SK-N-MC (cell line): ENCODE results near the gene ALOX15B.

ENCODE experiments used
- DNase-seq: peaks from one replicate; pipeline ENCODE4 v3.0.0-alpha.2; 2011; ENCODE audit warnings: low read depth, low spot score
- H3K27ac ChIP-seq: fragments of 200-600 bp; sonication (generic); 2 replicates; pipeline ENCODE4 v1.5.1; 2016; ENCODE audit warnings: mixed run types
- H3K36me3 ChIP-seq: fragments of 200-600 bp; sonication (generic); 2 replicates; pipeline ENCODE4 v1.6.1; 2017; ENCODE audit warnings: antibody characterized with exemption, low read length, mixed read lengths; ENCODE audit not compliant: insufficient read depth
- H3K4me3 ChIP-seq: fragments of 200-600 bp; sonication (generic); 2 replicates; pipeline ENCODE4 v1.5.1; 2016
- H3K9ac ChIP-seq: fragments of 200-600 bp; sonication (generic); 2 replicates; pipeline ENCODE4 v1.8.0; 2017; ENCODE audit warnings: mixed run types, mixed read lengths; ENCODE audit not compliant: insufficient read length
- H3K9me3 ChIP-seq: fragments of 200-600 bp; sonication (generic); 2 replicates; pipeline ENCODE4 v1.6.1; 2017; ENCODE audit warnings: low read depth, mild to moderate bottlenecking, antibody characterized with exemption, low read length, moderate library complexity, mixed read lengths
- EZH2 ChIP-seq: fragments of 200-600 bp; sonication (generic); IDR thresholded peaks from one replicate; pipeline ENCODE4 v1.6.1; 2017; ENCODE audit warnings: antibody characterized with exemption
- FOXP2 ChIP-seq: optimal IDR thresholded peaks from 2 replicates; pipeline ENCODE3; 2011; ENCODE audit warnings: mild to moderate bottlenecking, moderate library complexity; ENCODE audit not compliant: insufficient read depth; ENCODE audit errors: extremely low read length, control extremely low read depth
- POLR2AphosphoS5 ChIP-seq: IDR thresholded peaks from 2 replicates; pipeline ENCODE4 v1.6.1; 2012; ENCODE audit warnings: mild to moderate bottlenecking, low read depth, low read length, borderline replicate concordance

ALOX15B gene

DNA sequence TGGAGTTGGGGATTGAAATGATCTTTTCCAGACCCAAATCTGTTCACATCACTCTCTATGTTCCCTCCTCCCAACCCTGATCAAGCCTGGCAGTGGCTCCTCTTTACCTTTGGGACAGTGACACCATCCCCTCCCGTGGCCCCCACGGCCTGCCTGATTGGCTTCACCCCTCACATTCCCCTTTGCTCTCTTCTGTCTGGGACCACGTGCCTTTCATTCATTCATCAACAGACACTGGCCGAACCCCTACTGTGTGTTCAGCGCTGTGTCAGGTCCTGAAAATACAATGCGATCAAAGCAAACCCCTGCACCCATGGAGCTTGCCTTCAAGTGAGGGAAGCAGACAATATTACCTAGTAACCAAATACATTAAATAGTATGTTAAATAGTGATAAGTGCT lies 50.9 kb downstream of the ALOX15B start:
- Histone ChIP-seq H3K9me3 (no peaks in the 10 kb centered on the region), H3K4me3 (no peak overlapping the region), H3K9ac (no peak overlapping the region), H3K27ac (no peak overlapping the region), H3K36me3 (no peaks in the 10 kb centered on the region)
- TF ChIP-seq FOXP2, result no peak
- DNase-seq, result no peak

DNA sequence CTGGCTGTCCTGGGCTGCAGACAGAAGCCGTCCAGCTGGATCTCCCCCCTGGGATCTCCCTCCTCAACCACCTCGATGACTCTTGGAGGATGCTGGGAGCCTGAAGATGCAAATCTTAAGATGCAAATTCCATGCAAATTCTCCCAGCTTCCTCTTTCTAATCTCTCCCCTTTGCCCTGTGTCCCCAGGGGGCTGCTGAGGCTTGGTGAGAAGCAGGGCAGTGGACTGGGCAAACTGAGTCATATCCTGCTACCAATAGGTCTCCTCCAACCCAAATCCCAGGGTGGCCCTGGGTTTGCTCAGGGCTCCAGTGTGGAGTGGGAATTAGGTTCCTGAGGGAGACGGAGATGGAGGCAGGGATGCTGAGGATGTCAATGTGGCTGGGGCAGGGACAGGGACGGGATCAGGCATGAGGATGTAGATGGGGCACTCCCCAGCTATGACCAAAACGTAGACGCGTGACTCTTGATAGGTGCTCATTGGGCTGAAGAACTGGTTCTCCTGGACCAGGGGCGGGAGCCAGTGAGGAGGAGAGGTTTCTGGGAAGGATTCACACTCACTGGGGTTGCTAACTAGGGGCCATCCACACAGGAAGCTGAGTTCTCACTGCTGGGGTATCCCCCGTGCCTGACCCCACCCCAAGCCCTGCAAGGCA lies 52.3 kb downstream of the ALOX15B start:
- no peak for TF ChIP-seq POLR2AphosphoS5
- no peak for TF ChIP-seq FOXP2
- TF ChIP-seq EZH2, result no peak
- Histone ChIP-seq H3K36me3 (no peaks in the 10 kb centered on the region), H3K9me3 (no peaks in the 10 kb centered on the region), H3K9ac (no peak overlapping the region), H3K27ac (no peak overlapping the region), H3K4me3 (no peak overlapping the region)
- DNase-seq, result no peak

DNA sequence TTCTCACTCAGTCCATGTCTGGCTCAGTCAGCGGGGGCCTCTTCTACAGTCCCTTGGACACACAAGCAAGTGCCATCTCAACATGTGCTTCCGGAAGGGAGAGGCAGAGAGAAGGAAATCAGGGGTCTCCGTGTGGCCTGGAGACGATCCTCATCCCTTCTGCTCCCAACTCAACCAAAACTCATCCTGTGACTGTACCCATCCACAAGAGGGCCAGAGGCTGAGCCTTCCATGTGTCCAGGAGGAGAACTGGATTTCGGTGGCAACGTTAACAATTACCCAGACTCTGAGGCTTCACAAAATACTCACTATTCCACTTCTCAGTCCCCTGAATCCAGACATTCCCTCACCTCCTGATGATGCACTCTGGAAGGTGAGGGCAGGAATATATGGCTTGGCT lies 56.5 kb downstream of the ALOX15B start:
- Histone ChIP-seq H3K9me3 (no peaks in the 10 kb centered on the region), H3K27ac (no peak overlapping the region), H3K4me3 (no peak overlapping the region), H3K9ac (no peak overlapping the region), H3K36me3 (no peaks in the 10 kb centered on the region)
- DNase-seq, result no peak
- TF ChIP-seq EZH2 (no peak), FOXP2 (no peak), POLR2AphosphoS5 (no peak)

DNA sequence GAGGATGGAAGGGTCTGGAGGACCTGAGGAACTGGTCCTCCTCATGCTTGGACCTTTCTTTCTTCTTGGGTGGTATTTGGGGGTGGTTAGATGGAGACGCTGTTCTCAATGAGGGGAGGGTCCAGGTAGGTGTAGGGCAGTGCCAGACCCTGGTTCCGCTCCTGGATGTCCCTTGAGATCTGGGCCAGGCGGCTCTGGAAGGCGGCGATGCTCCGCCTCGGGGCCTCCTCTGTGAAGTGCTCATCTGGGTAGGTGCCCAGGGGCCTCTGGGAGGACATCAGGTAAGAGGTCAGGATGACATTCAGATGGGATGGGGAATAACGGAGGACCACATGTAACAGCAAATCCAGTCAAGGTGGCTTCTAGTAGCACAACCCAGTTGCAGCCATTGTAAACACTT lies 57.7 kb downstream of the ALOX15B start:
- Histone ChIP-seq H3K9ac (no peak overlapping the region), H3K27ac (no peak overlapping the region), H3K4me3 (no peak overlapping the region), H3K9me3 (no peaks in the 10 kb centered on the region), H3K36me3 (no peaks in the 10 kb centered on the region)
- TF ChIP-seq FOXP2, result no peak
- TF ChIP-seq POLR2AphosphoS5, result no peak
- TF ChIP-seq EZH2, result no peak
- no peak for DNase-seq
